Mesendoderm (in vitro differentiated cells): ENCODE data around the gene BCDIN3D.

Experiments
- DNase-seq: peaks from one replicate; pipeline ENCODE4 v3.0.0; 2013
- H2AK5ac ChIP-seq: 2 replicates; pipeline ENCODE4 v1.6.1; 2013; ENCODE audit warnings: low read length, inconsistent platforms
- H2BK120ac ChIP-seq: 2 replicates; pipeline ENCODE4 v1.6.1; 2013; ENCODE audit warnings: low read depth, mild to moderate bottlenecking, low read length, moderate library complexity, mixed read lengths
- H2BK15ac ChIP-seq: replicated peaks from 2 replicates; pipeline ENCODE4 v1.6.1; 2013; ENCODE audit warnings: low read depth, mild to moderate bottlenecking, moderate library complexity
- H2BK5ac ChIP-seq: 2 replicates; pipeline ENCODE4 v1.6.1; 2013; ENCODE audit warnings: low read length, inconsistent platforms
- H3K18ac ChIP-seq: 2 replicates; pipeline ENCODE4 v1.6.1; 2013; ENCODE audit warnings: mild to moderate bottlenecking, low read length, mixed read lengths
- H3K23ac ChIP-seq: one replicate; pipeline ENCODE4 v1.6.1; 2013; ENCODE audit warnings: low read length
- H3K27ac ChIP-seq: 2 replicates; pipeline ENCODE4 v1.5.1; 2013; ENCODE audit warnings: low read depth, mild to moderate bottlenecking, inconsistent platforms, low read length, moderate library complexity
- H3K27me3 ChIP-seq: 2 replicates; pipeline ENCODE4 v1.6.1; 2013; ENCODE audit warnings: low read length, control low read depth, mild to moderate bottlenecking, inconsistent platforms; ENCODE audit not compliant: insufficient read depth, poor library complexity
- H3K36me3 ChIP-seq: 2 replicates; pipeline ENCODE4 v1.6.1; 2013; ENCODE audit warnings: low read length, inconsistent platforms; ENCODE audit not compliant: control insufficient read depth, insufficient read depth
- H3K4ac ChIP-seq: one replicate; pipeline ENCODE4 v1.6.1; 2013; ENCODE audit warnings: low read depth, mild to moderate bottlenecking, low read length, moderate library complexity
- H3K4me1 ChIP-seq: 2 replicates; pipeline ENCODE4 v1.6.1; 2013; ENCODE audit warnings: low read depth, low read length, inconsistent platforms; ENCODE audit not compliant: control insufficient read depth
- H3K4me2 ChIP-seq: 2 replicates; pipeline ENCODE4 v1.6.1; 2013; ENCODE audit warnings: low read length
- H3K4me3 ChIP-seq: 2 replicates; pipeline ENCODE4 v1.5.1; 2013; ENCODE audit warnings: mild to moderate bottlenecking, low read length
- H3K56ac ChIP-seq: one replicate; pipeline ENCODE4 v1.6.1; 2013; ENCODE audit warnings: low read length
- H3K79me1 ChIP-seq: 2 replicates; pipeline ENCODE4 v1.6.1; 2013; ENCODE audit warnings: low read length, inconsistent platforms
- H3K79me2 ChIP-seq: 2 replicates; pipeline ENCODE4 v1.6.1; 2013; ENCODE audit warnings: mild to moderate bottlenecking, low read length; ENCODE audit not compliant: control insufficient read depth, insufficient read depth
- H3K9ac ChIP-seq: 2 replicates; pipeline ENCODE4 v1.6.1; 2013; ENCODE audit warnings: low read length, inconsistent platforms
- H4K5ac ChIP-seq: one replicate; pipeline ENCODE4 v1.6.1; 2013; ENCODE audit warnings: low read length
- H4K8ac ChIP-seq: one replicate; pipeline ENCODE4 v1.6.1; 2013; ENCODE audit warnings: low read depth, mild to moderate bottlenecking, control low read depth, low read length, moderate library complexity
- WGBS: extraction: QIAGEN DNeasy Blood & Tissue Kit; methylation state at CpG from one replicate; pipeline ENCODE4 v1.1.7; 2013; ENCODE audit warnings: low lambda C conversion rate, missing lambda C conversion rate; ENCODE audit not compliant: insufficient coverage; ENCODE audit errors: extremely low coverage; 5-methylcytosine and 5-hydroxymethylcytosine counted together

BCDIN3D gene

DNA sequence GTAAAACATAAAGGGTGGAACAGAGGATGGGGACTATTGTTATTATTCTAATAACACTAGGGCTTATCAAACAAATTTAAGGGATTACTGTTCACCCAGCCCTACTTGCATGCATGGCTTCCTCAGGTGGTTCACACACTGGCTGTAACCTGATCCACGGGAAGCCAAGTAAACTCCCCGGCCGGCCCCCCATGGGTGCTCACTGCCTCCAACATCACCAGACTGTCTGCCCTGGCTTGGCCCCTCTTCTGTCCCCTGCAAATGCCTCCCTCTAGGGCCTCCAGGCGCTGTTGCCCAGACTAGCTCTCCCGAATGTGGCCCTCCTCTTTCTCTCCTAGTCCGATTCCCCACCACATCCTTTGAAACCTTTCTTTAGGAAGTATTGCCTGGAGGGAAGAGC, 42.2 kb upstream of the BCDIN3D start:
- Histone ChIP-seq H3K27ac (no peak overlapping the region), H3K9ac (no peak overlapping the region), H2BK120ac (no peak overlapping the region), H3K4me1 (peaks cover 8% of the 10 kb centered on the region), H3K79me2 (no peaks in the 10 kb centered on the region), H4K5ac (no peak overlapping the region), H4K8ac (no peak overlapping the region), H2BK15ac (no peak overlapping the region), H2AK5ac (no peak overlapping the region), H3K27me3 (no peaks in the 10 kb centered on the region), H2BK5ac (no peak overlapping the region), H3K36me3 (no peaks in the 10 kb centered on the region), H3K4me2 (no peak overlapping the region), H3K56ac (no peak overlapping the region), H3K79me1 (no peaks in the 10 kb centered on the region), H3K18ac (no peak overlapping the region), H3K4ac (no peak overlapping the region), H3K4me3 (no peak overlapping the region), H3K23ac (no peak overlapping the region)
- no CpG with 5 or more reads among the region's 6 CpGs for WGBS
- DNase-seq, result no peak

DNA sequence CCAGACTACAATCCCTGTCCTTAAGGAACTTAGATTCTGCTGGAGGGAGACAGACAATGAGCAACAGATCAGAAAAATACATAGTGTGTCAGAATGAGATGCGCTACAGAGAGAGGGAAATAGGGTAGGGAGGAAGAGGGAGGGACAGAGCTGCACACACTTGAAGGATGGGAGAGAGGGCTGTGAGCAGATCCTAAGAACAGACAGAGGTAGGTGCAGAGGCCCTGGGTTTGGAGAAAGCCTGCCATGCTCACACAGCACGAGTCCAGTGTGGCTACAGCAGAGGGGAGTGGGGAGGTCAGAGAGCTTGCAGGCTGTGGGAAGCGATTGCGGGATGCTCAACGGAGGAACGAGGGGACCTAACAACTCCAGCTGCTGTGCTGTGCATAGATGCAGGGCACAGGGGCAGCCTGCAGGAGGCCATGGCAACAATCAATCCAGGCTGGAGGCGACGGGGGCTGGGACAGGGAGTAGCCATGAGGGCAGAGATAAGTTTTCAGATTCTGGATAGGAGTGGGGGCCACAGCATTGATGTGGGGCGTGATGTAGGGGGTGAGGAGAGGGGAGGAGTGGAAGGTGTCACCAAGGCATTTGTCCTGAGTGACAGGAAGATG, 40.1 kb upstream of the BCDIN3D start:
- Histone ChIP-seq H3K4ac (no peak overlapping the region), H3K18ac (no peak overlapping the region), H2BK120ac (no peak overlapping the region), H3K27me3 (no peaks in the 10 kb centered on the region), H3K56ac (no peak overlapping the region), H3K79me2 (no peaks in the 10 kb centered on the region), H4K5ac (no peak overlapping the region), H3K4me2 (no peak overlapping the region), H2AK5ac (no peak overlapping the region), H4K8ac (no peak overlapping the region), H3K23ac (no peak overlapping the region), H3K9ac (no peak overlapping the region), H2BK15ac (no peak overlapping the region), H3K36me3 (no peaks in the 10 kb centered on the region), H3K79me1 (no peaks in the 10 kb centered on the region), H3K27ac (no peak overlapping the region), H2BK5ac (no peak overlapping the region), H3K4me1 (peaks cover 8% of the 10 kb centered on the region), H3K4me3 (no peak overlapping the region)
- peak; percentile 44 for DNase-seq
- no CpG with 5 or more reads among the region's 9 CpGs for WGBS

DNA sequence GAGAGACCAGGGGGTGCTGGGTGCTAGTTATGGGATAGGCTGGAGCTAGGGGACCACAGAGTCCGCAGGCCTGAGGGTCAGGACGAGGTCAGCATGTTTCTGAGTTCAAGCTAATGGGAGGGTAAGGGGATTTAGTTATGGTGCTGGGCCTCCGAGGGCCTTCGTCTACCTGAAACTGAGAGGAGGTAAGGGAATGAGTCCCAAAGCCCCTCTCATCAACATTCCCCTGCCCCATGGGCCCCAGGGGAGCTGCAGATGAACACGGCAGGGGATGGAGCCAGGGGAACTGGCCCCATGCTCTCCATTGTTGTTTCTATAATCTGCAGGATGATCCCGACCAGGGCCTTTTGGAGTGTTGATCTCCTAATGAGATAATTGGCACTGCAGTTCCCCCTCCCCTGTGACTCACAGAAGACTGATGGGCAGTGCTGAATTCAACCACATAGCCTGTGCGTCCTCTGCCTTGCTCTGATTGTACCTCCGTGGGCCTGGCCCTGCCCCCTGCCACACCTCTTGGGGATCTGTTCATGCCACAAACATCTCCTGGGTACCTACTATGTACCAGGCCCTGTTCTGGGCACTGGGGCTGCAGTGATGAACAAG, 39.4 kb upstream of the BCDIN3D start:
- Histone ChIP-seq H3K4me3 (no peak overlapping the region), H3K4me1 (peaks cover 8% of the 10 kb centered on the region), H3K79me2 (no peaks in the 10 kb centered on the region), H3K9ac (no peak overlapping the region), H2BK120ac (no peak overlapping the region), H3K27ac (no peak overlapping the region), H3K23ac (no peak overlapping the region), H3K4ac (no peak overlapping the region), H4K5ac (no peak overlapping the region), H2BK15ac (no peak overlapping the region), H3K4me2 (no peak overlapping the region), H3K18ac (no peak overlapping the region), H3K79me1 (no peaks in the 10 kb centered on the region), H4K8ac (no peak overlapping the region), H2BK5ac (no peak overlapping the region), H3K56ac (peak overlapping the region; percentile 43), H3K36me3 (no peaks in the 10 kb centered on the region), H3K27me3 (no peaks in the 10 kb centered on the region), H2AK5ac (no peak overlapping the region)
- DNase-seq, result peak; percentile 81
- WGBS, result no CpG with 5 or more reads among the region's 8 CpGs

DNA sequence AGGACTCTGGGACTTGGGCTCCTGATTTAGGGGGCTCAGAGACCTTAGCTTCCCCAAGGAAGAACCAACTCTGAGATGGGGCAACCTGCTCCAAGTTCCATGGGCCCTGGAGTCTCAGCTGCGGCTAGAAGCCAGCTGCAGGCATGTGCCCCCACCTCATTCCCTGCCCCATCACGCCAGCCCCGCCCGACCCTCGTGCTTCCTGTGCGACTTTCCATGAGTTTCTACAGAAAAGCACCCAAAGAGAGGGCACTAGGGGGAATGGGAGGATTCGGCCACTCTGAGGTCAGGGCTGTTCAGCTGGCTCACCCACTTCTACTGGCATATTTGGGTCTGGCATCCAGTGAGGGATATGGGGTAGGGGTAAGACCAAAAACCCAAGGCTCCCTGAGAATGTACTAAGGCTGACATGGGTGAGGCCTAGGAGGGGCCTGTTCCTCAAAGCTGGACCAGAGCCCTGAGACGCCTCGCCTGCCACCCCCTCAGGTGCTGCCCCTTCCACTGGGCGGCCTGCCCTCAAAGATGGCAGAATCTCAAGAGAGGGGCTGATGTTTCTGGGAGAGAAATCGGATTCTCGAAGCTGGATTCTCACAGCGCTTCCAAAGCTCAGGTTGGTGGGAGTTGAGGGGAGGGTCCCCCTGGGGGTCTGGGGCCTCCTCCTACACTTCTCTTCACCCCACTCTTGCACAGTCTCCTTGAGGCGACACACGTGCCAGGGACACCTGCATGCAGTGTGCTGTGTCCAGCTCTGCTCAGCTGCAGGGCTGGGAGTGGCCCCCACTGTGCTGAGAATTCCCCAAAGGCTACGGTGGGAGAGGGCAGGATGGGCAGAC, 38.7 kb upstream of the BCDIN3D start:
- Histone ChIP-seq H3K27me3 (no peaks in the 10 kb centered on the region), H3K27ac (no peak overlapping the region), H3K56ac (peak overlapping the region; percentile 43), H3K4ac (no peak overlapping the region), H2BK120ac (no peak overlapping the region), H3K4me3 (no peak overlapping the region), H2AK5ac (no peak overlapping the region), H3K9ac (no peak overlapping the region), H2BK5ac (no peak overlapping the region), H4K8ac (no peak overlapping the region), H4K5ac (no peak overlapping the region), H3K4me1 (peaks cover 8% of the 10 kb centered on the region), H3K4me2 (no peak overlapping the region), H3K79me1 (no peaks in the 10 kb centered on the region), H2BK15ac (no peak overlapping the region), H3K79me2 (no peaks in the 10 kb centered on the region), H3K23ac (no peak overlapping the region), H3K18ac (no peak overlapping the region), H3K36me3 (no peaks in the 10 kb centered on the region)
- no CpG with 5 or more reads among the region's 16 CpGs for WGBS
- no peak for DNase-seq

DNA sequence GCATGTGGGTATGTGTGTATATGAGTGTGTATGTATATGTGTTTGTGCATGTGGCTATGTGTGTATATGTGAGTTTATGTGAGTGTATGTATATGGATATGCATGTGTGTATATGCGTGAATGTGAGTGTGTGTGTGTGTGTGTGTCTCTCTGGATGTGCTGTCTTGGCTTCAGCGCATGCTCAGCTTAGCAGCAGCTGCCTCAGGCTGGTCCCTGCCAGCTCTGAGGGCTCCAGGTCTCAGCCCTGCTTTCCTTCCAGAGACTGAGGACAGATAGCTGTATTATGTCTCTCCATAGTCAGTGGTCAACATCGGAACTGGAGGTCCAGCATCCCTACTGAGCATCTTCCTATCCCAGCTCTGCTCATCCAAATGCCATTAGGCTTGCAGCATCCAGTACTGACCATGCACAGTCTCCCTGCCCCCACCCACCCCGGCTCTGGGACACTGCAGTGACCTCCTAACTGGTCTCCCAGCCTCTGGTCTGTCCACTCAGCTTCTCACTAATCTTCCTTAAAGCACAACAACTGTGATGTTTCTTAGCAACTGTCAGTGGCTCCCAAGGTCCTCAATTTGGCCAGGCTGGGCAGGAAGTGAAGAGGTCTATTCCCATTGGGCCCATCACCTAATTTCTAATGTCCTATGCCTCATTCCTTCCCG, 38.0 kb upstream of the BCDIN3D start:
- Histone ChIP-seq H2AK5ac (no peak overlapping the region), H3K18ac (no peak overlapping the region), H4K5ac (no peak overlapping the region), H3K79me2 (no peaks in the 10 kb centered on the region), H3K36me3 (no peaks in the 10 kb centered on the region), H3K56ac (no peak overlapping the region), H3K79me1 (no peaks in the 10 kb centered on the region), H4K8ac (no peak overlapping the region), H3K27ac (no peak overlapping the region), H3K9ac (no peak overlapping the region), H2BK5ac (no peak overlapping the region), H2BK15ac (no peak overlapping the region), H3K4me1 (peaks cover 8% of the 10 kb centered on the region), H3K4me2 (no peak overlapping the region), H2BK120ac (no peak overlapping the region), H3K23ac (no peak overlapping the region), H3K4ac (no peak overlapping the region), H3K27me3 (no peaks in the 10 kb centered on the region), H3K4me3 (no peak overlapping the region)
- WGBS, result no CpG with 5 or more reads among the region's 5 CpGs
- DNase-seq, result no peak
